Activated T-cell treated with anti-CD3 and anti-CD28 coated beads for 48 hours (primary cell): ENCODE results near the gene PTPRE.

Experiments
- DNase-seq: peaks from one replicate; pipeline ENCODE4 v3.0.0-alpha.2; 2020; ENCODE audit warnings: low read depth

Gene PTPRE

GRCh38 chr10:128060341-128061250 lies 153.7 kb downstream of the PTPRE start:
- DNase-seq, result no peak

- no peak for DNase-seq
Observed at GRCh38 chr10:128061306-128062300, 154.7 kb downstream of the PTPRE start.

- DNase-seq, result no peak
Observed at GRCh38 chr10:128062331-128062880, 155.5 kb downstream of the PTPRE start.

GRCh38 chr10:128062881-128063563 lies 156.1 kb downstream of the PTPRE start:
- DNase-seq, result peak; percentile 24

DNA sequence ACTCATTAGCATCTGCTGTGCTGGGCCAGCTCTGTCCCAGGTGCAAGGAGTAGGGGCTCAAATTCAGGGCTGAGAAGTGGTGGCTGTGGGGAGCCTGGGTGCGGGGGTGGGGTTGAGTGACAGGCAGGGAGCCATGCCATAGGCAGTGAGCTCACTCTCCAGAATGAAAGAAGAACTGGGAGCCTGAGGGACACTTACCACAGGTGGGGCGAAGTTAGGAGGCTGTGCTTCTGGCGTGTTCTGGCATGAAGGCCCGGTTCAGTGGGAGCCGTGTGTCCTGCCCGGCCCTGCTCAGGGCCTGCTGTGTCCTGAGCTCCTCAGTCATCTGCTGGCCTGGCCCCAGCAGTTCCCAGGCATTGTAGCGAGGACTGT lies 156.8 kb downstream of the PTPRE start:
- DNase-seq, result peak; percentile 41

GRCh38 chr10:128064108-128064969 lies 157.4 kb downstream of the PTPRE start:
- DNase-seq, result peak; percentile 72

DNA sequence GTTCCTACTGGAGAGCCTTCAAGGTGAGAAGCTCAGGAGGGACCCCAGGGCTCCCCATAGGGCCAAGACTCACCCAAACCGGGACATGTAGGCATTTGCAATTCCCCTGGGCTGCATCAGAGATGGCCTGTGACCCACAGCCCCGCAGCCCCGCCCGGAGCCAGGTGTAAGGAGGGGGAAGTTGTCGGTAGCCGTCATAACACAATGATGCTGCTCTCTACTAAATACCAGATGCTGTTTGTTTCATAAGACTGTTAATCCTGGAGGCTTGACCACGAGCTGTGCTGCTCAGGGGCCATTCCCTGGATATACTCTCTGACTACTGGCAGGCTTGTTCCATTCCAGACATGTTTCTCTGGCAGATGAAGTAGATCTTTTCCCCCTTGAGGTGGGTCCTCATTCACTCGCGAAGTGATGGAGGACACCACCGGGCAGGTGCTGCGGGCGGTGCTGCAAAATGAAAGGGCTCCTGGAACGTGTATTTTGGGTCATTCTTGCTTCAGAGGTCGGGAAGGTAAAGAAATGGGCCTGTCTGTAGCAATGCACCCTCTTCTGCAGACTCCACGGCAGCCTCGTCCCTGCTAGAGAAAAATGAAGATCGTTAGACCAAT lies 158.2 kb downstream of the PTPRE start:
- DNase-seq, result no peak

DNA sequence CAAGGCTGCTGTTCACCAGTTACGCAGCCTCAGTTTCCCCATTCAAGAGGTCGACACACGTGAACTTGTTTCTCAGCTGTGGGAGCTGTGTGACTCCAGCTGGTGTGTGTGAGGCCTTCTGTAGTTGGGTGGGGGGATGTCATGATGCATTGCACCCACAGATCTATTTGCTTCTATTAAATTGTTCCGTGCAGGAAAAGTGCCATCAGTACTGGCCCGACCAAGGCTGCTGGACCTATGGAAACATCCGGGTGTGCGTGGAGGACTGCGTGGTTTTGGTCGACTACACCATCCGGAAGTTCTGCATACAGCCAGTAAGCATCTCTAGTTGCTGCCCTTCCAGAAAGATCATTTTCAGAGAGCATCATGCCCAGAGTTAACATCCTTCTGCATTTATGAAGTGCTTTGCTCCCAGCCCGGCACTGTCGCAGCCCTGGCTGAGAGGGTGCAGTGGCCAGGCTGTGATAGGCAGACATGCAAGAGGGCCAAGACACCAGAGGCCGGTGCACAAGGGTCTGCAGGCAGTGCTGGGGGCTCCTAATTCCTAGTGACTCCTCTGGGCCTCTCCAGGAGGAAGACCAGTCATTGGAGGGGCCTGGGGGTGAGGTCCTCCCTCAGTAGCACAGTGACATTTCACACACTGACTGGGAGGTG lies 159.1 kb downstream of the PTPRE start:
- DNase-seq, result no peak

GRCh38 chr10:128066870-128067382 lies 160.0 kb downstream of the PTPRE start:
- DNase-seq, result no peak

DNA sequence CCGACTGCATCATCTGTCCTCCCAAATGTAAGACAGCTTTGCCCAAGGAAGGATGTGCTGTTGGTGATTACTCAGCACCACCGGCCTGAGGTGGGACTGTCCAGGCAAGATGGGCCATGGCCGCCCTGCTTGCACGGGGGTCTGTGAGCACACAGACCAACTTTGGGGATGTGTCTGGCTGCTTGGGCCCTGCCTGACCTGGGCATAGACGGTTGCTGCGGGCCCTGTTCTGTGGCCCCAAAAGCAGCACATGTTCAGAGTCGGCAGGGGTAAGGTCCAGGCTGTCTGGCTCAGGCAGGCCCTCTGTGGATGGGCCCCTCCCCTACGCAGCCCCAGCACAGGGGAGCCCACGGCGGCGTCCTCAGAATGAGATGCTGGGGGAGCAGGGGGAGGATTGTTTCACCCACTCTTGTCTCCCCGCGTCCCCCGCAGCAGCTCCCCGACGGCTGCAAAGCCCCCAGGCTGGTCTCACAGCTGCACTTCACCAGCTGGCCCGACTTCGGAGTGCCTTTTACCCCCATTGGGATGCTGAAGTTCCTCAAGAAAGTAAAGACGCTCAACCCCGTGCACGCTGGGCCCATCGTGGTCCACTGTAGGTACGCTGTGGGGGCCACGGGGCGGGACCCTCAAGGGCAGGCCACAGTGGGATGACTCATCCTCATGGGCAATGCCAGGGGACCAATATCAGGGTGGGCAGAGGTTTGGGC lies 160.9 kb downstream of the PTPRE start:
- no peak for DNase-seq

- no peak for DNase-seq
Observed at GRCh38 chr10:128068398-128069285, 161.7 kb downstream of the PTPRE start.

DNA sequence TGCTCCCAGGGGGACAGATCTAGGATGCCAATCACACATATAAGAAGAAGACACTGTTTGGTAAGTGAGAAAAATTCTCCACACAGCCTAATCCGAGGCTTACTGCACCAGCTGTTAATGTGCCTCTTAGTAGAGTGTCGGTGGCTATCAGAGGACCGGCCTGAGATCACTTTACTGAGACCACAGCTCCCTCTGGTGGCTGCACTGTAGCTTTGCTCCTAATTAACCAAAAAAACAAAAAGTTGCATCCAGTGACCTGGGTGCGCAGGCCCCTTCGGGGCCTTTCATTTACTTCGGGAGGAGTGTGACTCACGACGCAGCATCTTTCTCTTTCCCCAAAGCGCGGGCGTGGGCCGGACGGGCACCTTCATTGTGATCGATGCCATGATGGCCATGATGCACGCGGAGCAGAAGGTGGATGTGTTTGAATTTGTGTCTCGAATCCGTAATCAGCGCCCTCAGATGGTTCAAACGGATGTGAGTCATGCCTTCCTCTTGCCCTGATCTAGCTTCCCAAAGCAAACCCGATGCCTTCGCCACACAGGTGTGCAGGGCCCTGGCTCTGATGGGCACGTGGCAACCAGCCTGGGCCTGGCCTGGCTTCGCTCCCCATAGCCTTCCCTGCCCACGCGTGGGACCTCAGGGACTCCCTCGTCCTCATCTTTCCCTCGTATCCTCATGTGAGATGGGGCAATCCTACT lies 162.6 kb downstream of the PTPRE start:
- DNase-seq, result peak; percentile 73

- DNase-seq, result no peak
Observed at GRCh38 chr10:128070161-128070560, 163.3 kb downstream of the PTPRE start.

DNA sequence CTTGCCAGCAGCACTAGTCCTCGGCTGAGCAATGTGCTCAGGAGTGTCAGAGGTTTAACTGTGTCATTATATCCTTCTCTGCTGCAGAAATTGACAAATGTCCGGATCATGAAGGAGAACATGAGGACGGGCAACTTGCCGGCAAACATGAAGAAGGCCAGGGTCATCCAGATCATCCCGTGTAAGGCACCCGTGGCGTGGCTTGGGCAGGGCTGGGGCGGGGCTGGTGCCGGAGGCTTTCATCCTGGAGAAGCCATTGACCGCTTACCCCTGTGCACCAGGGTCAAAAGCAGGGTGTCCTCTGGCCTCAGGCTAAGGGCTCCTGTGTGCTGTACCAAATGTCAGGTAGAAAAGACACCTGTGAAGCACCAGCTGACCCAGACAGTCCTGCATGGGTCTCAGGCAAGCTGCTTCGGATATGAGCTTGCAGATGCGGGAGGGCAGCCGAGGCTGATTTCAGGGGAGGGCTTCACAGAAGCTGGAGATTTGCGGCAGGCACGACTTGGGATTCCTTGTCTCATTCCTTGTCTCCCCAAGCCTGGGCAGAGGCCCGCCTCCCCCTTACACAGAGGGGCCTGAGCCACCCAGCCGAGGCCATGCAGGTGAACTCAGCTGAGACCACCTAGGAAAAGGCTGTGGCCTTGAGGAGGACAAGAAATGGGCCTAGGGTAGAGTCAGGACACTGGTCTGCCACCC lies 164.0 kb downstream of the PTPRE start:
- DNase-seq, result no peak

DNA sequence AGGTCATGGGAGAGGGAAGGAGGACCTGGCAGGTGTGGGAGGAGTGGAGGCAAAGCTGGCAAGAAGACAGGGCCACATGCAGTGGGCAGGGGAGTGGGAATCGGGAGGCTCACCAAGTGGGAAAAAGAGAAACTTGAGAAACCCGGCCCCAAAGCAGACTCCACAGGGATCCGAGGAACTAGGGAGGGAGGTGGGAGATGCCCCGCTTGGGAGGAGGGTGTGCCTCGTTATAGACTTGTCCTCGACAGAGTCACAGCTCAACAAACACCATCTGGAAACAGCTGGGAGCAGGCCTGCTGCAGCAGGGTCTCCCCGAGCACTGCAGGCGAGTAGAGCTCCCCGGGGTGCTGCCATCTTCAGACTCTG lies 164.5 kb downstream of the PTPRE start:
- no peak for DNase-seq

DNA sequence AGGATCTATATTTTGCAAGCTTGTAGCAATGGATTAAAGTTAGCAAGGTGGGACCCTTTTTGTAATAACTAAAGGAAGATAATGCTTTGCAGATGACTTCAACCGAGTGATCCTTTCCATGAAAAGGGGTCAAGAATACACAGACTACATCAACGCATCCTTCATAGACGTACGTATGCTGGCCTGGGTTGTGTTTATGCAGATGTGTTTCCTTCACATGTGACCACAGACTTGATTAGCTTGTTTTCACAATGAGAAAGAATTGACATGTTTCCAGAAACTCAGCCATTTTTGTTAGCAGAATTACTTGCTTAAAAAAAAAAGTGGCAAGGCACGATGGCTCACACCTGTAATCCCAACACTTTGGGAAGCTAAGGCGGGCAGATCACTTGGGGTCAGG lies 165.1 kb downstream of the PTPRE start:
- no peak for DNase-seq
